Heart left ventricle (tissue), 16 donors: ENCODE data around the gene GSK3B. TPM values are rescaled to one million over a fixed set of nuclear protein-coding genes. Genes with fewer than 3 reads are reported as not detected.

Source experiments
- ATAC-seq, 4 donors: fragments of 200-7000 bp; cut with Tn5 transposase; one replicate each; pipeline ENCODE4 v1.9.1; 2020 to 2022; ENCODE audit warnings: moderate library complexity in 4 of 4, mild to moderate bottlenecking in 3 of 4, moderate number of reproducible peaks in 1 of 4
- DNase-seq, 5 donors: peaks; one replicate each; pipeline ENCODE4 v3.0.0-alpha.2; 2020
- H3K27ac ChIP-seq, 12 donors: fragments of 200-600 bp; sonication (generic) in 4 of 12; one replicate each; pipeline versions ENCODE4 v1.5.0 to v1.8.0; 2016 to 2022; ENCODE audit warnings: mild to moderate bottlenecking in 2 of 12
- H3K27me3 ChIP-seq, 9 donors: fragments of 200-600 bp; sonication (generic) in 2 of 9; one replicate each; pipeline versions ENCODE4 v1.5.1 to v1.8.0; 2016 to 2022; ENCODE audit warnings: mild to moderate bottlenecking in 3 of 9
- H3K36me3 ChIP-seq, 9 donors: fragments of 200-600 bp; sonication (generic) in 2 of 9; one replicate each; pipeline versions ENCODE4 v1.5.0 to v1.8.0; 2018 to 2022; ENCODE audit warnings: mild to moderate bottlenecking in 2 of 9
- H3K4me1 ChIP-seq, 12 donors: fragments of 200-600 bp; sonication (generic) in 4 of 12; one replicate each; pipeline versions ENCODE4 v1.5.0 to v1.8.0; 2016 to 2022; ENCODE audit warnings: mild to moderate bottlenecking in 3 of 12
- H3K4me3 ChIP-seq, 12 donors: fragments of 200-600 bp; sonication (generic) in 4 of 12; one replicate each; pipeline versions ENCODE4 v1.5.0 to v1.8.0; 2017 to 2022; ENCODE audit warnings: mild to moderate bottlenecking in 9 of 12, moderate library complexity in 4 of 12
- H3K9me3 ChIP-seq, 12 donors: fragments of 200-600 bp; sonication (generic) in 4 of 12; one replicate each; pipeline versions ENCODE4 v1.5.0 to v1.8.0; 2016 to 2022; ENCODE audit warnings: mild to moderate bottlenecking in 1 of 12
- POLR2A ChIP-seq, 2 donors: fragments of 450-650 bp; IDR thresholded peaks; one replicate each; pipeline ENCODE4 v1.6.1; 2017; ENCODE audit warnings: antibody characterized with exemption in 2 of 2, mild to moderate bottlenecking in 2 of 2, moderate library complexity in 2 of 2
- WGBS, 4 donors: extraction: QIAGEN DNeasy Blood & Tissue Kit in 2 of 4; methylation state at CpG; one replicate each; pipeline versions ENCODE4 v1.1.5 to v1.1.7; 2013 to 2018; 5-methylcytosine and 5-hydroxymethylcytosine counted together
- intact Hi-C, 10 donors: fragments of 100-400 bp; cut with DNase I; formaldehyde crosslinking; loops; one replicate each; pipeline versions ENCODE4 v1.11.1 to v1.14.2; 2022
- polyA plus RNA-seq, 2 donors: library from polyadenylated mRNA; stranded (reverse); fragments of 200-250 nt; gene quantifications; one replicate each; pipeline ENCODE4 v1.2.3, GENCODE V29; 2013
- total RNA-seq, 9 donors: library from RNA; depleted of rRNA in 2 of 9; stranded (reverse); fragments of >200 nt in 2 of 9; fragmentation: NEBNext Ultra II Directional in 3 of 9; extraction: Animal tissue kit (Norgen Biotek cat#: 25700) in 3 of 9; gene quantifications; one replicate each; pipeline versions ENCODE4 v1.1.0 to v1.2.4, GENCODE V29; 2016 to 2023
- TF ChIP-seq, protein P1 (sequence below), 12 donors: fragments of 200-600 bp; sonication (generic) in 4 of 12; IDR thresholded peaks; one replicate each; pipeline versions ENCODE4 v1.5.0 to v1.8.0; 2018 to 2022; ENCODE audit warnings: antibody characterized with exemption in 12 of 12, mild to moderate bottlenecking in 5 of 12
- donor health status: ischemic (EF 13 %, LVEDD 7.1; RV severe dilation, severe dysfunction).
- donor health status: healthy with polysubstance abuse.
- donor health status: DM: no; HTN: yes; CAD: no.
- donor health status: DM: no; HTN: no; CAD: no.
- donor health status: ischemic (EF 25% LVEDD 6.9; RV normal size, moderate dysfunction).
- donor health status: ischemic (EF 25% LVEDD 5.7; RV mildly dilated, moderate dysfunction).
- donor health status: healthy.
- donor health status: DM: yes; HTN: yes; CAD: no.
- donor health status: ischemic (EF 35%, LVEDD 5.7; RV mildly dilated, moderate dysfunction).
- donor health status: nonischemic (EF 11% LVEDD 7.7; RV severe dilation, severe dysfunction).
- donor health status: DM: yes; HTN: yes; CAD: no.
- donor health status: PGD.
- donor health status: ischemic (EF 29% LVEDD 5.4; RV normal size, mild dysfunction).
- donor health status: nonischemic (EF 23%, LVEDD 6.1; RV moderate dilation, normal function).

Gene GSK3B
- total and polyA plus RNA-seq, 11 donors, result 8.8 to 58.9 (median 41.2) TPM

DNA sequence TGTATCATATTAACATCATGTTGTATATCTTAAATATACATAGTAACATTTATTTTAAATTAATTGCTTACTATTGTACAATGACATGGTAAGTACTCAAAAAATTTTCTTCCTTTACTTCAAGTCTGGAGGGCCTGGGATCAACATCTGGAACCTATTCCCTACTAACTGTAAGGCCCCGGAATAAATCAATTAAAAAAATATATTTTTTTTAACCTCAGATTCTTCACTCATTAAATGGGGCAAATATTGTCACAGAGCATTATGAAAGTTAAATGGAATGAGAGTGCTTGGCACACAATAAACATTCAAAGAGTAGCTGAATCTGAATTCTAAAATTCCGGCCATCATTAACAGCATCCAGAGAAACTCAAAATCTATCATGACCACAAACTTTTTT, 16.5 kb downstream of the GSK3B start:
- H3K36me3 ChIP-seq, result no peaks in the 10 kb centered on the region
- H3K27me3 ChIP-seq, result no peaks in the 10 kb centered on the region
- DNase-seq (no peak), ATAC-seq (no peak)
- TF ChIP-seq, protein P1, sequence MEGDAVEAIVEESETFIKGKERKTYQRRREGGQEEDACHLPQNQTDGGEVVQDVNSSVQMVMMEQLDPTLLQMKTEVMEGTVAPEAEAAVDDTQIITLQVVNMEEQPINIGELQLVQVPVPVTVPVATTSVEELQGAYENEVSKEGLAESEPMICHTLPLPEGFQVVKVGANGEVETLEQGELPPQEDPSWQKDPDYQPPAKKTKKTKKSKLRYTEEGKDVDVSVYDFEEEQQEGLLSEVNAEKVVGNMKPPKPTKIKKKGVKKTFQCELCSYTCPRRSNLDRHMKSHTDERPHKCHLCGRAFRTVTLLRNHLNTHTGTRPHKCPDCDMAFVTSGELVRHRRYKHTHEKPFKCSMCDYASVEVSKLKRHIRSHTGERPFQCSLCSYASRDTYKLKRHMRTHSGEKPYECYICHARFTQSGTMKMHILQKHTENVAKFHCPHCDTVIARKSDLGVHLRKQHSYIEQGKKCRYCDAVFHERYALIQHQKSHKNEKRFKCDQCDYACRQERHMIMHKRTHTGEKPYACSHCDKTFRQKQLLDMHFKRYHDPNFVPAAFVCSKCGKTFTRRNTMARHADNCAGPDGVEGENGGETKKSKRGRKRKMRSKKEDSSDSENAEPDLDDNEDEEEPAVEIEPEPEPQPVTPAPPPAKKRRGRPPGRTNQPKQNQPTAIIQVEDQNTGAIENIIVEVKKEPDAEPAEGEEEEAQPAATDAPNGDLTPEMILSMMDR (IDR thresholded peaks at IDR 0.05), result no peak
- no peak for TF ChIP-seq POLR2A (IDR thresholded peaks at IDR 0.05)
- H3K4me3 ChIP-seq, result no peak overlapping the region
- H3K9me3 ChIP-seq, result no peaks in the 10 kb centered on the region
- 59 to 77% (median 68%) methylated on average over 2 of the region's 2 CpGs for WGBS, 4 donors
- intact Hi-C loops, result no loop called here
- no peak overlapping the region for H3K27ac ChIP-seq
- H3K4me1 ChIP-seq, result peaks cover 0 to 51% (median 31%) of the 10 kb centered on the region in 12 donors

DNA sequence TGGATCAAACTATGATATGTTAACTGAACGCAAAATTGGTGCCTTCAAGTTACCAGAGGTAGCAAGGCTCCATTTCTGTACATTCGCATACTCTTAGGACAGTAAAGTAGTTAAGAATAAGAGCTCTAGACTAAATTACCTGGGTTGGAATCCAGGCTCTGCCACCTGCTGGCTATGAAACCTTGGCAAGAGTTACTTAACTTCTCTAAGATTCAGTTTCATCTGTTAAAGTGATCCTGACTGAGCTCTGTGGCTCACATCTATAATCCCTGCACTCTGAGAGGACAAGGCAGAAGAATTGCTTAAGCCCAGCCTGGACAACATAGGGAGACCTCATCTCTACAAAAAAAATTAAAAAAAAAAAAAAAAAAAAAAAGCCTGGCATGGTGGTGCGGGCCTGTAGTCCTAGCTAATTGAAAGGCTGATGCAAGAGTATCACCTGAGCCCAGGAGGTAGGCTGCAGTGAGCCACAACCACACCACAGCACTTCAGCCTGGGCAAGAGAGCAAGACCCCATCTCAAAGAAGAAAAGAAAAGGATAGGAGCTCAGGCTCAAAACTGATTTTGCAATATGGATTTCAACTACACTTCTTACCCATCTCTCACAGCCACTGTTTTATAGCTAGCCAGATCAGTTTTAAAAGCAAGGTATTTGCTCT, 21.3 kb downstream of the GSK3B start:
- intact Hi-C loops, result no loop called here
- Histone ChIP-seq H3K27me3 (no peaks in the 10 kb centered on the region), H3K4me1 (peaks cover 0 to 55% (median 29%) of the 10 kb centered on the region in 12 donors), H3K9me3 (no peaks in the 10 kb centered on the region), H3K27ac (no peak overlapping the region), H3K4me3 (no peak overlapping the region), H3K36me3 (no peaks in the 10 kb centered on the region)
- DNase-seq (no peak), ATAC-seq (no peak)
- 82 to 93% (median 92%) methylated on average over 3 of the region's 3 CpGs for WGBS, 4 donors
- TF ChIP-seq, protein P1 (IDR thresholded peaks at IDR 0.05), result no peak
- no peak for TF ChIP-seq POLR2A (IDR thresholded peaks at IDR 0.05)

DNA sequence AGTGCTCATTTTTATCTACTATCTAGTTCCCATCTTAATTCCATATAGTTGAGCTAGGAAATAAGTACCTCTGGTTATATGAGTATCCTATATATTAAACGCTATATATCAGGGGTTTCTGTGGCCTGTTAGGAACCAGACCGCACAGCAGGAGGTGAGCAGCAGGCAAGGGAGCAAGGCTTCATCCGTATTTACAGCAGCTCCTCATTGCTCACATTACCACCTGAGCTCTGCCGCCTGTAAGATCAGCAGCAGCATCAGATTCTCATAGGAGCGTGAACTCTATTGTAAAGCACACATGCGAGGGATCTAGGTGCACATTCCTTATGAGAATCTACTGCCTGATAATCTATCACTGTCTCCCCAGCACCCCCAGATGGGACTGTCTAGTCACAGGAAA, 23.0 kb downstream of the GSK3B start:
- intact Hi-C loops, result no loop called here
- Histone ChIP-seq H3K27me3 (no peaks in the 10 kb centered on the region), H3K36me3 (no peaks in the 10 kb centered on the region), H3K9me3 (no peaks in the 10 kb centered on the region), H3K4me3 (no peak overlapping the region), H3K27ac (no peak overlapping the region), H3K4me1 (peaks cover 0 to 63% (median 21%) of the 10 kb centered on the region in 12 donors)
- DNase-seq, result no peak
- 81 to 89% (median 85%) methylated on average over 6 of the region's 6 CpGs for WGBS, 4 donors
- no peak for ATAC-seq
- TF ChIP-seq, protein P1 (IDR thresholded peaks at IDR 0.05), result no peak
- TF ChIP-seq POLR2A (IDR thresholded peaks at IDR 0.05), result no peak

DNA sequence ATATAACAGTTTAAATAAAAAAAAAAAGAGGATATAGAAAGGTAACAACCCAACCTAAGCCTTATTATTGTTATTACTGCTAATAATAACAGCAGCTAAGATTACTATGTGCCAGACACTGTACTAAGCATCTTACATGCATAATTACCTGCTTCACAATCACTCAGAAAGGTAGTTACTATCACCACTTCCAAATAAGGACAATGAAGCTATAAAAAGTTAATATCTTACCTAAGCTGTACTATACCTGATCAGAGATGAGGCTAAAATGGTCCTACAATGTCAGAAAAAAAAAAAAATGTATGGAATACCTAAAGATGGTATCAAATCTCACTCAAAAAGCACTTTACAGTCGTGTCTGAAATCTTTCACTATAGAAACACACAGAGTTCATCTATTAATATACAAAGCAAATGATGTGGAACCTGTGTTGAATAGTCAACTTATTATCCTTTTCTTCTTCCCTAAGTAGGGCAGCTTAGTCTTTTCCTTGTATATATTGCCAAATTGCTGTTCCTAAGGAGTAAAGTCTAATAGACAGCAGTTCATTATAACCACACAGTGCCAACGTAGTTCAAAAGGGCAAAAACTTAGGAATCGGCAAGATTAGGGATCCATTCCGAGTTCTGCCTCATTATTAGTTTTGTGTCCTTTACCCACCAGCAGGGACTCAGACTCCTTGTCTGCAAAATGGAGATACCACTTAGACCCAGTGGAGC, 23.8 kb downstream of the GSK3B start:
- Histone ChIP-seq H3K27ac (no peak overlapping the region), H3K4me3 (no peak overlapping the region), H3K36me3 (no peaks in the 10 kb centered on the region), H3K9me3 (no peaks in the 10 kb centered on the region), H3K27me3 (no peaks in the 10 kb centered on the region), H3K4me1 (peaks cover 0 to 56% (median 14%) of the 10 kb centered on the region in 12 donors)
- no peak for ATAC-seq
- 75 to 87% (median 78%) methylated on average over 4 of the region's 4 CpGs for WGBS, 4 donors
- TF ChIP-seq, protein P1 (IDR thresholded peaks at IDR 0.05), result no peak
- no peak for TF ChIP-seq POLR2A (IDR thresholded peaks at IDR 0.05)
- intact Hi-C loops, result no loop called here
- DNase-seq, result no peak
